DMS53 treated with DMSO at 0.1 percent for 48 hours (cell line): ENCODE measurements around the gene ELOVL1.
"Not testable (repeated sequence)": the region's sequence is repeated elsewhere in the genome, so short reads cannot be mapped to it uniquely, and the experiment has no call there.

ENCODE experiments used
- DNase-seq: peaks from one replicate; lab custom pipeline; 2025; ENCODE audit not compliant: unreplicated experiment; lab: John Stamatoyannopoulos, UW

Gene ELOVL1

GRCh38 chr1:43367904-43368645 is at the start of gene ELOVL1:
Gene ELOVL1, minus strand, starts transcription at chr1:43368011. Its CDS starts 2,402 bp downstream, at chr1:43365609.
- DNase-seq: peak; percentile 81

- no peak for DNase-seq
Observed at GRCh38 chr1:43415901-43416300, 48.1 kb upstream of the ELOVL1 start.

GRCh38 chr1:43414634-43415223 is 46.9 kb upstream of the ELOVL1 start:
- peak; percentile 48 for DNase-seq

GRCh38 chr1:43413426-43413825 is 45.6 kb upstream of the ELOVL1 start:
- not testable (repeated sequence) for DNase-seq

GRCh38 chr1:43410571-43410970 is 42.8 kb upstream of the ELOVL1 start:
- no peak for DNase-seq

DNA sequence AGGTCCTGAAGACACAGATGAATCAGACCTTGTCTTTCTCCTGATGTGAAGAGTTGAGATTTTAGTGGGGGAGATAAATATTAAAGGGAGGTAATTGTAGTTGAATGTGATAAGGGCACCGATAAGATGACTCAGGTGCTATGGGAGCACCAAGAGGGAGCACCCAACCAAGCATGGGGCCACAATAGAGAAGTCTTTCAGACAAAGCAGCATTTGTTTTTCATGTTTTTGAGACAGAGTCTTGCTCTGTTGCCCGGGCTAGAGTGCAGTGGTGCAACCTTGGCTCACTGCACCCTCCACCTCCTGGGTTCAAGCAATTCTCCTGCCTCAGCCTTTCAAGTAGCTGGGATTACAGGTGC is 38.0 kb upstream of the ELOVL1 start:
- no peak for DNase-seq

DNA sequence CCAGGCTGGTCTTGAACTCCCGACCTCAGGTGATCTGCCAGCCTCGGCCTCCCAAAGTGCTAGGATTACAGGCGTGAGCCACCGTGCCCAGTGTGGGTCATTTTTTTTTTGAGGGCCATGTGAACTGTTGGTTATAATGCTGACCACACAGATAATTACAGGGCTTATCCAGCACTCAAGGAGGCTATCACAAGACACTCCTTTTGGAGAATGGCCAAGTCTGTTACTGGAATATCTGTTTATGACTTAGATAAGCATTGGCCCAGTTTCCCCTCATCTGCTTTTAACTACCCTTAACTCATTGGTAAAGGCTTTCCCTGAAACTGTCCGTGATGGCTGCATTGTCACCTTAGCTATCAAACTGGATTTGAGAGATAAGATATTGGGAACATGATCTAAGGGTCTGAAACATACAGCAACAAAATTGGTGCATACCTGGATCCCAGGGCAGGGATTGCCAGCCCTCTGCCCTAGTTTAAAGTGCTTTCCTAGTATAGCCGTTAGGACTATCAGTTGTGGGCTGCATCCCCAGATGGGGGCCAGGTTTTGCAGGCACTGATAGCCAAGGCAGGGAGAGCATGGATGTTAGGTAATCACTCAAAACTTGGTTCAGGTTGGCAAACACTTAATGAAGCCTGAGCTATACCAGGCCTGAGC is 37.5 kb upstream of the ELOVL1 start:
- DNase-seq: no peak

GRCh38 chr1:43404353-43404752 is 36.5 kb upstream of the ELOVL1 start:
- DNase-seq: no peak

GRCh38 chr1:43402089-43402865 is 34.5 kb upstream of the ELOVL1 start:
- DNase-seq: no peak

DNA sequence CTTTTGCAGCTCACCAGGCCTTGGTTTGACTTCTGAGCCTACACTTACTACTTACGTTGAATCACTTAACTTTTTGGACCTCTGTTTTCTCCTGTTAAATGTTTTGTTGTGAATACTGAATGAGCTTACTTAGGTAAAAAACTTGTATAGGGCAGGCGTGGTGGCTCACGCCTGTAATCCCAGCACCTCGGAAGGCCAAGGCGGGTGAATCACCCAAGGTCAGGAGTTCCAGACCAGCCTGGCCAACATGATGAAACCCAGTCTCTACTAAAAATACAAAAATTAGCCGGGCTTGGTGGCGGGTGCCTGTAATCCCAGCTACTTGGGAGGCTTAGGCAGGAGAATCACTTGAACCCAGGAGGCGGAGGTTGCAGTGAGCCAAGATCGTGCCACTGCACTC is 32.6 kb upstream of the ELOVL1 start:
- not testable (repeated sequence) for DNase-seq

GRCh38 chr1:43398227-43398626 is 30.4 kb upstream of the ELOVL1 start:
- DNase-seq: no peak

- no peak for DNase-seq
Observed at GRCh38 chr1:43396059-43396458, 28.2 kb upstream of the ELOVL1 start.

DNA sequence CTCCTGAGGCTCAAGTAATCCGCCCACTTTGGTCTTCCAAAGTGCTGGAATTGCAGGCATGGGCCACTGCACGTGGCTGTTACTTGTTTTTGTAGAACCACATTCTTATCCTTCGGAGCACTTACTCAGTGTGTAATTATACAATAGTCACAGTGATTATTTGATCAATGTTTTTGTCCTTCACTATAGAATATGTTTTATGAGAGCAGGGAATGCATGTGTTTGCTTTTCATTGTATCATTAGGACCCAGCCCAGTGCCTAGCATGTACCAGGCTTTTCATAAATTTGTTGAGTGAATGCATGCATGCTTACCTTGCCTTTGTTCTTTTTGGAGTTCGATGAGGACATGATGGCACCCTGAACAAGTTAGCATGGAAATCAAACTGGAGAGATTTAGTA is 27.7 kb upstream of the ELOVL1 start:
- DNase-seq: no peak

DNA sequence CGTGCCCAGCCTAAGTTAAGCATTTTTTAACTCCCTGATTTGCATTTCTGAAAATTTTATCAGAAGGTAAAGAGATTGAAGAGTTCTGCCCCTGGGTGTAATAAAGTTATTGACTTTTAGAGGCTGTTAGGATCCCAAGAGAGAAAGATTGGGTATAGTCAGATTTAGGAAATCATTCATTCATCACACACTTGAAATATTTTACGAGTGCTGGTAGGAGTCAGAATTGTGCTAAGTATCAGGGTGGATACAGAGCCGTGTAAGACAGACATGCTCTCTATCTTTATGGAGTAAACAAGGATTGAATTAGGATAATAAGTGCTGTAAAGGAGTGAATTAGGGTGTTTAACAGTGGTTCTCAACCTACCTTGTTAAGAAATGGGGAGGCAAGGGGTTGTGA is 24.9 kb upstream of the ELOVL1 start:
- no peak for DNase-seq

GRCh38 chr1:43389326-43390313 is 21.8 kb upstream of the ELOVL1 start, which contains the start of the genes MED8 and SZT2:
Gene MED8, minus strand, starts transcription at chr1:43389800. Its CDS starts 36 bp downstream, at chr1:43389764.
Gene SZT2, plus strand, starts transcription at chr1:43389899. Its CDS starts 70 bp downstream, at chr1:43389969.
- DNase-seq: peak; percentile 87

GRCh38 chr1:43388613-43389012 is 20.8 kb upstream of the ELOVL1 start:
- DNase-seq: no peak

GRCh38 chr1:43387976-43388599 is 20.3 kb upstream of the ELOVL1 start:
- DNase-seq: no peak

DNA sequence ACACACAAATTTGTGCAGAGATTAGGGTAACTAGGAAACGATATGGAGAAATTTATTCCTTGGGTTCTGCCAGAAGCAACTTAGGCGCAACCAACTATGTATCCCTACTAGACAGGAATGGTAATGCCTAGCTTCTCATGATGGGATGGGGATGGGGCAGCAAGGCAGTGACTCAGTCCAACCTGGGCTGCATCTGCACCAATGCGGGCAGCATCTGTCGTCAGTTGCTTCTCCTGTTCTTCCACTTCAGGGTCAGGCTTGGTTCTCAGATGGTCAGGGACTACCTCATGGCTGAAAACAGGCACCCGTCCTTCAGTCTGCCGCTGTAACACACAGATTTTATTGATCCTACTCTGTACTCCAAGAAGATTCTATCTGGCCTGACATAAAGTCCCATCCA is 18.9 kb upstream of the ELOVL1 start:
- no peak for DNase-seq

DNA sequence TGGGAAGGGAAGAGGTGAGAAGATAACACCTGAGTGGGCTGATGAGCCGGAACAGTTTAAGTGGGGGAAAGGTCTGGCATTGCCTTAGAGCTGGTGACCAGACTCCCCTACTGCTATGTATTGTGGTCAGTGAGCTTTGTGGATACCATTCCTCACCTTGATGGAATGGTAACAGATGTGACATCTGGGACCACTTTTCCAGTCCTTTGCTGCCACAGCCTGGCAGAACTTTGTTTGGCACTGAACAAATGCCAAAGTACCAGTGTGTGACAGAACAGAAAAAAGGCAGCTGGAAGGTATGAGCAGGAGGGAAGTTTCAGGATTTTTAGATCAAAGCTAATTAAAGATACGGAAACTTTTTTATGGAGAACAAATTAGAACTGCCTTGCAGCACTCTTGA is 15.6 kb upstream of the ELOVL1 start:
- DNase-seq: peak; percentile 8
